Stimulated activated naive B cell treated with anti-CD40 and anti-IgM and Interleukin-4, amounts not matched to agents 10 μg/mL and 1 μg/mL and 100 μg/mL, for 72 hours (primary cell): ENCODE data around the gene CACNA1S.

ENCODE experiments used
- ATAC-seq, 2 donors: fragments of 150-1000 bp; cut with Tn5 transposase; replicated peaks; 2 replicates each; pipeline ENCODE4 v1.10.0; 2021; ENCODE audit warnings: moderate library complexity in 1 of 2
- DNase-seq: peaks from one replicate; pipeline ENCODE4 v3.0.0; 2021
- H3K27ac Mint-ChIP-seq: one replicate; pipeline ENCODE4 v1.8.0; 2022; ENCODE audit warnings: mild to moderate bottlenecking, mixed read lengths
- H3K27me3 Mint-ChIP-seq, 2 donors: one replicate each; pipeline ENCODE4 v1.8.0; 2022; ENCODE audit warnings: mixed read lengths in 2 of 2
- H3K36me3 Mint-ChIP-seq, 2 donors: one replicate each; pipeline ENCODE4 v1.8.0; 2022; ENCODE audit warnings: mixed read lengths in 2 of 2, mild to moderate bottlenecking in 1 of 2
- H3K4me1 Mint-ChIP-seq, 2 donors: one replicate each; pipeline ENCODE4 v1.8.0; 2022; ENCODE audit warnings: mixed read lengths in 2 of 2, mild to moderate bottlenecking in 1 of 2
- H3K4me3 Mint-ChIP-seq, 2 donors: one replicate each; pipeline ENCODE4 v1.8.0; 2022; ENCODE audit warnings: mild to moderate bottlenecking in 2 of 2, mixed read lengths in 2 of 2, moderate library complexity in 1 of 2
- H3K9me3 Mint-ChIP-seq, 2 donors: one replicate each; pipeline ENCODE4 v1.8.0; 2022; ENCODE audit warnings: mixed read lengths in 2 of 2, mild to moderate bottlenecking in 1 of 2

Gene CACNA1S

GRCh38 chr1:201115390-201115937 lies 3.2 kb upstream of the CACNA1S start:
- Mint-ChIP-seq H3K27me3 (peaks cover 32 to 48% of the 10 kb centered on the region in 2 donors), H3K27ac (no peak overlapping the region), H3K36me3 (no peaks in the 10 kb centered on the region), H3K4me1 (peaks cover 5 to 19% of the 10 kb centered on the region in 2 donors), H3K9me3 (no peaks in the 10 kb centered on the region), H3K4me3 (no peak overlapping the region)
- DNase-seq (no peak), ATAC-seq (no peak)

- H3K4me3 Mint-ChIP-seq, result peak overlapping the region; percentile 88
- peak overlapping the region; percentile 89 for H3K27ac Mint-ChIP-seq
- no peaks in the 10 kb centered on the region for H3K36me3 Mint-ChIP-seq
- peaks cover 32 to 48% of the 10 kb centered on the region in 2 donors for H3K27me3 Mint-ChIP-seq
- peak; percentile 91 to 92 for ATAC-seq
- peaks cover 3 to 11% of the 10 kb centered on the region in 2 donors for H3K4me1 Mint-ChIP-seq
- H3K9me3 Mint-ChIP-seq, result no peaks in the 10 kb centered on the region
- DNase-seq, result peak; percentile 68
Observed at GRCh38 chr1:201114245-201115131, 2.3 kb upstream of the CACNA1S start.

GRCh38 chr1:201113451-201114244 lies 1.4 kb upstream of the CACNA1S start:
- DNase-seq (no peak), ATAC-seq (no peak)
- Mint-ChIP-seq H3K27me3 (peaks cover 32 to 48% of the 10 kb centered on the region in 2 donors), H3K27ac (no peak overlapping the region), H3K4me1 (peaks cover 3 to 11% of the 10 kb centered on the region in 2 donors), H3K4me3 (peak overlapping the region; percentile 88), H3K36me3 (no peaks in the 10 kb centered on the region), H3K9me3 (no peaks in the 10 kb centered on the region)

GRCh38 chr1:201112926-201113325 lies 700 bp upstream of the CACNA1S start:
- Mint-ChIP-seq H3K4me1 (peaks cover 3 to 11% of the 10 kb centered on the region in 2 donors), H3K9me3 (no peaks in the 10 kb centered on the region), H3K27ac (no peak overlapping the region), H3K4me3 (no peak overlapping the region), H3K36me3 (no peaks in the 10 kb centered on the region), H3K27me3 (peaks cover 32 to 48% of the 10 kb centered on the region in 2 donors)
- ATAC-seq, result no peak
- DNase-seq, result no peak

- no peak for DNase-seq
- H3K27ac Mint-ChIP-seq, result no peak overlapping the region
- no peaks in the 10 kb centered on the region for H3K9me3 Mint-ChIP-seq
- H3K4me3 Mint-ChIP-seq, result no peak overlapping the region
- H3K4me1 Mint-ChIP-seq, result peaks cover 3 to 11% of the 10 kb centered on the region in 2 donors
- no peaks in the 10 kb centered on the region for H3K36me3 Mint-ChIP-seq
- peaks cover 28 to 46% of the 10 kb centered on the region in 2 donors for H3K27me3 Mint-ChIP-seq
- ATAC-seq, result no peak
Observed at GRCh38 chr1:201111672-201112071, 554 bp downstream of the CACNA1S start.

GRCh38 chr1:201111156-201111555 lies 1.1 kb downstream of the CACNA1S start:
- no peaks in the 10 kb centered on the region for H3K36me3 Mint-ChIP-seq
- H3K9me3 Mint-ChIP-seq, result no peaks in the 10 kb centered on the region
- no peak overlapping the region for H3K4me3 Mint-ChIP-seq
- no peak for DNase-seq
- ATAC-seq, result no peak
- peaks cover 3 to 11% of the 10 kb centered on the region in 2 donors for H3K4me1 Mint-ChIP-seq
- H3K27ac Mint-ChIP-seq, result no peak overlapping the region
- H3K27me3 Mint-ChIP-seq, result peaks cover 23 to 41% of the 10 kb centered on the region in 2 donors

- Mint-ChIP-seq H3K27ac (no peak overlapping the region), H3K36me3 (no peaks in the 10 kb centered on the region), H3K4me1 (peaks cover 3 to 11% of the 10 kb centered on the region in 2 donors), H3K4me3 (no peak overlapping the region), H3K9me3 (no peaks in the 10 kb centered on the region), H3K27me3 (peaks cover 20 to 36% of the 10 kb centered on the region in 2 donors)
- ATAC-seq (no peak), DNase-seq (no peak)
Observed at GRCh38 chr1:201110616-201111015, 1.6 kb downstream of the CACNA1S start.

GRCh38 chr1:201110138-201110537 lies 2.1 kb downstream of the CACNA1S start:
- Mint-ChIP-seq H3K4me3 (no peak overlapping the region), H3K27ac (no peak overlapping the region), H3K36me3 (no peaks in the 10 kb centered on the region), H3K27me3 (peaks cover 19 to 32% of the 10 kb centered on the region in 2 donors), H3K4me1 (peaks cover 3 to 11% of the 10 kb centered on the region in 2 donors), H3K9me3 (no peaks in the 10 kb centered on the region)
- DNase-seq (no peak), ATAC-seq (no peak)

- Mint-ChIP-seq H3K4me1 (peaks cover 3 to 8% of the 10 kb centered on the region in 2 donors), H3K27me3 (peaks cover 15 to 27% of the 10 kb centered on the region in 2 donors), H3K9me3 (no peaks in the 10 kb centered on the region), H3K36me3 (no peaks in the 10 kb centered on the region), H3K27ac (no peak overlapping the region), H3K4me3 (no peak overlapping the region)
- DNase-seq (no peak), ATAC-seq (no peak)
Observed at GRCh38 chr1:201109651-201110050, 2.6 kb downstream of the CACNA1S start.

- Mint-ChIP-seq H3K4me1 (no peaks in the 10 kb centered on the region), H3K27ac (no peak overlapping the region)
Observed at GRCh38 chr1:201108614-201109013, 3.6 kb downstream of the CACNA1S start.

GRCh38 chr1:201105688-201106087 lies 6.5 kb downstream of the CACNA1S start:
- H3K27ac Mint-ChIP-seq, result peak overlapping the region; percentile 53
- H3K36me3 Mint-ChIP-seq, result no peaks in the 10 kb centered on the region
- ATAC-seq, result no peak
- H3K4me1 Mint-ChIP-seq, result no peaks in the 10 kb centered on the region
- DNase-seq, result no peak
- no peaks in the 10 kb centered on the region for H3K9me3 Mint-ChIP-seq
- H3K4me3 Mint-ChIP-seq, result no peak overlapping the region
- H3K27me3 Mint-ChIP-seq, result no peaks in the 10 kb centered on the region

More at GRCh38 chr1:201108614-201109013, 3.6 kb downstream of the CACNA1S start:
- peaks cover 12 to 19% of the 10 kb centered on the region in 2 donors for H3K27me3 Mint-ChIP-seq
- H3K36me3 Mint-ChIP-seq, result no peaks in the 10 kb centered on the region
- ATAC-seq, result peak; percentile 72 to 90
- H3K9me3 Mint-ChIP-seq, result no peaks in the 10 kb centered on the region
- H3K4me3 Mint-ChIP-seq, result no peak overlapping the region
- DNase-seq, result peak; percentile 13

GRCh38 chr1:201104141-201104540 lies 8.1 kb downstream of the CACNA1S start:
- H3K36me3 Mint-ChIP-seq, result no peaks in the 10 kb centered on the region
- no peak for DNase-seq
- no peaks in the 10 kb centered on the region for H3K4me1 Mint-ChIP-seq
- no peak overlapping the region for H3K27ac Mint-ChIP-seq
- no peak overlapping the region for H3K4me3 Mint-ChIP-seq
- H3K9me3 Mint-ChIP-seq, result no peaks in the 10 kb centered on the region
- H3K27me3 Mint-ChIP-seq, result no peaks in the 10 kb centered on the region
- no peak for ATAC-seq

GRCh38 chr1:201103666-201104065 lies 8.6 kb downstream of the CACNA1S start:
- DNase-seq (no peak), ATAC-seq (no peak)
- no peaks in the 10 kb centered on the region for H3K27me3 Mint-ChIP-seq
- H3K27ac Mint-ChIP-seq, result no peak overlapping the region
- H3K36me3 Mint-ChIP-seq, result no peaks in the 10 kb centered on the region
- no peaks in the 10 kb centered on the region for H3K4me1 Mint-ChIP-seq
- H3K4me3 Mint-ChIP-seq, result no peak overlapping the region
- H3K9me3 Mint-ChIP-seq, result no peaks in the 10 kb centered on the region

GRCh38 chr1:201100169-201100930 lies 11.9 kb downstream of the CACNA1S start:
- no peak overlapping the region for H3K4me3 Mint-ChIP-seq
- H3K36me3 Mint-ChIP-seq, result no peaks in the 10 kb centered on the region
- no peaks in the 10 kb centered on the region for H3K9me3 Mint-ChIP-seq
- DNase-seq, result no peak
- H3K27ac Mint-ChIP-seq, result no peak overlapping the region
- H3K4me1 Mint-ChIP-seq, result peaks cover 3 to 7% of the 10 kb centered on the region in 2 donors
- peaks cover 4 to 6% of the 10 kb centered on the region in 2 donors for H3K27me3 Mint-ChIP-seq
- no peak for ATAC-seq
